HepG2 (cell line): ENCODE results near the gene TRPT1. TPM values are rescaled to one million over a fixed set of nuclear protein-coding genes. Genes with fewer than 3 reads are reported as not detected.
A peak's percentile ranks its signal among the peaks of the same experiment; 100 is the strongest.

ENCODE experiments used
- ARID4A ChIP-seq: sonication (generic); formaldehyde crosslinking; IDR thresholded peaks from 2 replicates; pipeline ENCODE4 v1.5.0; 2020; ENCODE audit warnings: mild to moderate bottlenecking, missing genetic modification reagents, borderline replicate concordance
- CBX5 ChIP-seq: sonication (generic); formaldehyde crosslinking; IDR thresholded peaks from 2 replicates; pipeline ENCODE4 v1.4.0; 2020; ENCODE audit warnings: missing genetic modification reagents, borderline replicate concordance
- EED ChIP-seq: sonication (generic); formaldehyde crosslinking; IDR thresholded peaks from 2 replicates; pipeline ENCODE4 v1.5.0; 2020; ENCODE audit warnings: mild to moderate bottlenecking, missing genetic modification reagents
- ERF ChIP-seq: IDR thresholded peaks from 2 replicates; pipeline ENCODE4 v1.6.1; 2018; ENCODE audit warnings: missing biosample characterization, missing genetic modification reagents
- ETV6 ChIP-seq: sonication (generic); formaldehyde crosslinking; conservative IDR thresholded peaks from 2 replicates; pipeline ENCODE4 v1.4.0; 2020; ENCODE audit warnings: missing genetic modification reagents
- HDAC2 ChIP-seq: sonication (generic); formaldehyde crosslinking; IDR thresholded peaks from 2 replicates; pipeline ENCODE4 v1.4.0; 2020; ENCODE audit warnings: missing genetic modification reagents
- KAT8 ChIP-seq: IDR thresholded peaks from 2 replicates; pipeline ENCODE4 v1.6.1; 2016; ENCODE audit warnings: missing genetic modification reagents, missing compliant biosample characterization
- KDM1A ChIP-seq: IDR thresholded peaks from 2 replicates; pipeline ENCODE4 v1.6.1; 2016; ENCODE audit warnings: missing compliant biosample characterization
- MYNN ChIP-seq: sonication (generic); formaldehyde crosslinking; IDR thresholded peaks from 2 replicates; pipeline ENCODE4 v1.4.0; 2020; ENCODE audit warnings: mild to moderate bottlenecking, low read depth, missing genetic modification reagents
- NFRKB ChIP-seq: fragments of 450-650 bp; IDR thresholded peaks from 2 replicates; pipeline ENCODE4 v1.6.1; 2017
- PCBP2 ChIP-seq: fragments of 200-400 bp; formaldehyde crosslinking; optimal IDR thresholded peaks from 2 replicates; pipeline ENCODE3; 2018; ENCODE audit warnings: low read length, low read depth; ENCODE audit not compliant: poor library complexity, severe bottlenecking
- PTBP1 ChIP-seq: fragments of 200-400 bp; formaldehyde crosslinking; IDR thresholded peaks from 2 replicates; pipeline ENCODE4 v1.6.1; 2018; ENCODE audit warnings: low read length, low read depth; ENCODE audit not compliant: poor library complexity, severe bottlenecking
- SNAPC2 ChIP-seq: sonication (generic); formaldehyde crosslinking; IDR thresholded peaks from 2 replicates; pipeline ENCODE4 v1.8.1; 2022; ENCODE audit warnings: mild to moderate bottlenecking, missing genetic modification reagents
- SNAPC5 ChIP-seq: sonication (generic); formaldehyde crosslinking; IDR thresholded peaks from 2 replicates; pipeline ENCODE4 v1.8.1; 2023; ENCODE audit warnings: mild to moderate bottlenecking, missing genetic modification reagents, borderline replicate concordance
- THAP9 ChIP-seq: sonication (generic); formaldehyde crosslinking; IDR thresholded peaks from 2 replicates; pipeline ENCODE4; 2020; ENCODE audit warnings: missing genetic modification reagents, mild to moderate bottlenecking, borderline replicate concordance
- U2AF2 ChIP-seq: fragments of 200-400 bp; formaldehyde crosslinking; IDR thresholded peaks from 2 replicates; pipeline ENCODE4 v1.6.1; 2017; ENCODE audit warnings: low read depth, mild to moderate bottlenecking, low read length
- ZBTB38 ChIP-seq: sonication (generic); formaldehyde crosslinking; IDR thresholded peaks from 2 replicates; pipeline ENCODE4 v1.5.1; 2020; ENCODE audit warnings: mild to moderate bottlenecking, missing genetic modification reagents
- ZNF263 ChIP-seq: sonication (generic); formaldehyde crosslinking; IDR thresholded peaks from 2 replicates; pipeline ENCODE4 v1.4.0; 2020; ENCODE audit warnings: missing genetic modification reagents
- ZNF333 ChIP-seq: sonication (generic); formaldehyde crosslinking; IDR thresholded peaks from 2 replicates; pipeline ENCODE4 v1.4.0; 2020; ENCODE audit warnings: mild to moderate bottlenecking, missing genetic modification reagents, borderline replicate concordance
- ZNF501 ChIP-seq: sonication (generic); formaldehyde crosslinking; IDR thresholded peaks from 2 replicates; pipeline ENCODE4 v1.5.1; 2020; ENCODE audit warnings: mild to moderate bottlenecking, moderate library complexity, missing genetic modification reagents
- polyA plus RNA-seq, 8 experiments: library from polyadenylated mRNA; depleted of rRNA in 3 of 8; stranded (reverse) in 7 of 8; unstranded in 1 of 8; fragments of >200 nt; fragmentation: Illumina TruSeq in 4 of 8; extraction: Trizol in 4 of 8; gene quantifications; 2 replicates each; pipeline versions ENCODE4 v1.2.1 to v1.2.3, GENCODE V29; 2011 to 2016; ENCODE audit warnings: low read depth in 4 of 8, missing spikeins in 1 of 8, mixed read lengths in 1 of 8; ENCODE audit not compliant: insufficient read depth in 1 of 8
- total RNA-seq, 5 experiments: library from RNA; depleted of rRNA; stranded (reverse); fragments of >200 nt; fragmentation: Illumina TruSeq; extraction: Trizol; gene quantifications; 2 replicates each; pipeline ENCODE4 v1.2.3, GENCODE V29; 2016; ENCODE audit warnings: low read depth in 1 of 5

TRPT1 gene
- total and polyA plus RNA-seq, 2 of the 13 experiments (the other 11 are each of a cell fraction or from before 2014, with no cell fraction given): 24.8 to 40.7 TPM

GRCh38 chr11:64225608-64226506, at the start of gene TRPT1, which contains the start of gene NUDT22 (continued):
- TF ChIP-seq EED (CRISPR knock-in tag) (no peak), PTBP1 (no peak), SNAPC5 (CRISPR knock-in tag) (no peak), KDM1A (no peak), THAP9 (CRISPR knock-in tag) (peak; percentile 66; the same call in 1 of the 2 replicates), NFRKB (no peak), ETV6 (no peak), ZBTB38 (CRISPR knock-in tag) (no peak; the same call in 1 of the 2 replicates), ZNF263 (CRISPR knock-in tag) (no peak), SNAPC2 (peak; percentile 76; the same call in 1 of the 2 replicates), ZNF333 (CRISPR knock-in tag) (peak; percentile 55; the same call in 1 of the 2 replicates), U2AF2 (no peak), PCBP2 (no peak), ERF (CRISPR knock-in tag) (peak; percentile 72), KAT8 (peak; percentile 86), HDAC2 (CRISPR knock-in tag) (peak; percentile 50), ZNF501 (CRISPR knock-in tag) (peak; percentile 87), ARID4A (peak; percentile 84; the same call in 1 of the 2 replicates), MYNN (CRISPR knock-in tag) (no peak), CBX5 (CRISPR knock-in tag) (no peak)
